HG03432 (cell line): ENCODE results near the gene POU2F1.

ENCODE experiments used
- ATAC-seq: cut with Tn5 transposase; IDR thresholded peaks from one replicate; pipeline ENCODE4 v1.9.1; 2021; ENCODE audit warnings: mild to moderate bottlenecking, moderate library complexity; ENCODE audit not compliant: unreplicated experiment

The POU2F1 gene

DNA sequence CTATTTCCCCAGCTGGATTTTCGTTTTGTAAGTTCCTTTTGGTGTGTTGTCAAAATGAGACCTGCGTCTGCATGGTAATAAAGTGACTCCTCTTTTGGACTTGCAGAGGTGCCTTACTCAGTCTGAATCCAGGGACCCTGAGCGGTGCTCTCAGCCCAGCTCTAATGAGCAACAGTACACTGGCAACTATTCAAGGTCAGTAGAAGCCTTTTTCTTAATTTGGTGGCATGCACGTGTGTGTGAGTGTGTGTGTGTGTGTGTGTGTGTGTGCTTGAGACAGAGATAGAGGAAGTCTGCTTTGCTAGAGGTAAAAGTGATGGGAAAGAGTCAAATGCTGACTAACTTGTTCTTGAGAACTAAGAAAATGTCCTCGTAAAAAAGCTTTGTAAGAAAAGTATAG, 192.2 kb downstream of the POU2F1 start:
- no peak for ATAC-seq

DNA sequence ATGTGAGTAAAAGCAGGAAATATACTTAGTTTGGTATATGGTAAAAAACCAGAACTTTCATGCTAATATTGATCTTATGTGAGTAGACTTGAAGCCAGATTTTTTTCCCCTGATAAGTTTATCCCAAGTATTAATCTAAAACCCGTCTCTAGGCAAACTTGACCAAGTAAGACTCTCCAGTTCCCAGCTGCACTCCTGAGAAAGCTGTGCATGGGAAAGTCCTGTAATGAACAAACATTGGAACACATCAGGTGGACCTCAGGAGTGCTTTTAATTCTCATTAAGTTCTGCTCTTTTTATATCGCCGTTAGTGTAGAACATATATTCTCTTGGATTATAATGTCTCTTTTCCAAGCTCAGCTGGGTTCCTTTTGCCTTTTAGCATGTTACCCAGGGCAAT, 192.6 kb downstream of the POU2F1 start:
- no peak for ATAC-seq

DNA sequence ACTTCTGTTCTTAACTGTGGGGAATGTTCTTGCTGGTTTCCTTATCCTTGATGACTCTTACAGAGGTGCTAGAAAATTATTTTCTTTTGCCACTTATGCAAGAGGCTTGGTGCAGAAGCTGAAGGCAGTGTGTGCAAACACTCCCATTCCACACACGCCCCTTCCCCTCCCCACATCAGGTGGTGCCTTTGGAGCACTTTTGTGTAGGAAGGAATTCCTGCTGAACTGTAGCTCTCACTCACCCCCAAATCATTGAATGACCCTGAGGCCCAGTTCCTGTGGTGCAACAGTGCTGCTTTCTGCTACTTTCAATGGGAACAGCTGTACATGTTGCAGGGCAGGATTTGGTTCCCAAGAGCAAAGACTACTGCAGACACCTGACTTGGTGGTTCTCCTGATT, 195.8 kb downstream of the POU2F1 start:
- ATAC-seq, result no peak

DNA sequence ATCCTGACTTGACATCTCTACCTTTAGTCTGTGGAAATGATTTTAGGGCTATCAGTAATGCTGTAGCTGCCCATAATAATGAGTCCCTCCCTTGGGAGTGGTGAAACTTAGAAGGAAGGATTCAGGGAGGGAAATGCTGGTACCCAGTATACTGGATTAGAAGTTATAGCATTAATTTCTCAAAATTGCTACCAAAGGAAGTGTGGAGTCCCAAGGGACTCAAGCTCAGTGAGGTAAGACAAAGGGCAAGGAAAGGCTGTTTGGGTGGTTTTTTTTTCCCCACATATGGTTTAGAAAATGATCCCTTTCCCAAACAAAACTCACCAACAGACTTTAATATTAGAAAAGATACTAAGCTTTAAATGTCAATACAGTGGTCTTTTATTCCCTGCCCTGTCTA, 197.7 kb downstream of the POU2F1 start:
- ATAC-seq, result no peak

DNA sequence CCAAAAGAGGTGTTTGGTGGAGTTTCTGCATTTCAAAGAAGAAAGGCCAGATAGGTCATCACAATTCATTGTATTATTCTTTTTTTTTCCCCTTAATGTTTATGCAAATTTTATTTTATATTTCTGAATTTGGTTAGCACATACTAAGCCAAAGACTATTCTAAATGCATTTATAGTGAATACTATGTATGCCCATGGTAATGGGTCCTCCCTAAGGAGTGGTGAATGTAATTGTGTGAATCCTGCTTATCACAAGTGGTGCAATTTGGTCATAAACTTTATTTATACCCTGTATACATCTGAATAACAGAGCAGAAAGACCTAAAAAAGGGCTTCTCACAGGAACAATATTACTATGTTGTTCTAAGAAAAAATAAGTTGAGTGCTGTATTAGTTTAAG, 198.6 kb downstream of the POU2F1 start:
- ATAC-seq, result no peak

DNA sequence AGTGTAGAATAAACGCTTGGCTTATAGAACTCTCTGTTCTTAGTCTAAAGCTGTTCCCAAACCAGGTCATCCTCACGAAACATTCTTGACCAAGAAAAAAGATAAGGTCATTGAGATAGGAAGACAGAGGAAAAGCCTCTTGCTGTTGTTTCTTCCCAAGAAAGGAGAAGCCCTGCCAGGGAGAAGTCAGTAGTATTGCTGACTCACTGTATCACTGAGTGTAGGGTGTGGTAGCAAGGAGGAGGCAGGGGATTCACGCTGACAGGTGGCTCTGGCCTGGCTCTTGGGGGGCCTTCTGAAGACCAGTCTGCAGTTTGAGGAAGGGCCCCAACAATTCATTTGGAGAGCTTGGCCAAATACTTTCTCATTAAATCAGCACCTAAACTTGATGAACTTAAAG, 199.8 kb downstream of the POU2F1 start:
- ATAC-seq, result no peak

DNA sequence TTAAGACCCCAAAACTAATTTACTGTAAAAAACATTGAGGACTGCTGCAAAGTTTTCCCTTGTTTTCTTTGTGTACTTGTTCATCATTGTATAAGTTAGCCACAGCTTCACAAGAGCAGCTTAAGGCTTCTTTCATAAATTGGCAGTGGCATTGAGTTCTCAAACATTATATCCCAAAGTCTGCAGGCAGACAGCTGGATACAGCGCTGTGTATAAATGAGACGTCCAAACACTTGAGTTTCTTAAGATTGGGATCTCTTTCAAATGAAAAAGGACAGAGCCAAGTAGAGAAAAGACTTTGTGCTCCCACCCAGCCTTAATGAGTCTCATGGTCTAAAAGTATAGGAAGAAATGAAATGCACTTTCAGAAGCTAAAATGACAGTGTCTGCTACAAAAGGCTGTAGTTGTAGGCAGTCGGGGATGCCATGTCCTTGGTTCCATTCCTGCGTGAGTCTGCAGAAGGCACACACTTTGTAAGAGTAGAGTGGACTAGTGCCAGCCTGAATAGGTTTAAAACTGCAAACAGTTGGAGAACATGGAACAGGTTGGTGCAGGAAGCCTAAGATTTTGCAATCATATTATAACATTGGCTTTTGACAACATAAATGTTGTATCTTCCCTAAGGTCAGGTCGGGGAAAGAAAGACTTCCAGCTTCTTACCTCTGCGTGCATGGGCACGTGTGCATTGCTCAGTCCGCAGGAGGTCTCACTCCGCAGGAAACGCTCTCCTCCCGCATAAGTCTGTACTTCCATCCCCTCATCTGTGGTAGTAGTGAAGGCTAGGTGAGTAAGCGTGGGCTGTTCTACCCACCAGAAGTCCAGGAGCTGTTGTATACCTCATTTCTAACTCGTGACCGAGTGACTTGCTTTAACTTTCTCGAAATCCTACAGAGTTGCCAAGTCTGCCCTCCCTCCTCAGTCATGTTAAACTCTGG, 203.3 kb downstream of the POU2F1 start:
- no peak for ATAC-seq

DNA sequence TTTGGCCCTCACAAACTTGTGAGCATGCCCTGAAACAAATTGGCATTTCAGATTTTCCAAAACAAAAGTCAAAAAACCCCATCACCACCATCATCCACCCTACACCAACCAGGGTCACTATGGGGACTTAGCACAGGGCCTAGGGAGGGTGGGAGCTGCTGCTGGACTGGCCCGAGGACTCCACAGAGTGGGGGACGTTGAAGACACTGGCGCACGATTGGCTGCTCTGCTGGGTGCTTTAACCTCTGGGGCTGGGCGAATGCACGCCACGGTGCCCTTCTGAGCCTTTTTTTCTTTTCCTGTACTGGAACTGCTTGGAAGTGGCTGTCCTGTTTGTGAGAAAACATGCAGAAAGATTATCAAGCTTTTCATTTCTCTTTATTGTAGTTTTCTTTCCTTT, 204.8 kb downstream of the POU2F1 start:
- ATAC-seq, result no peak

DNA sequence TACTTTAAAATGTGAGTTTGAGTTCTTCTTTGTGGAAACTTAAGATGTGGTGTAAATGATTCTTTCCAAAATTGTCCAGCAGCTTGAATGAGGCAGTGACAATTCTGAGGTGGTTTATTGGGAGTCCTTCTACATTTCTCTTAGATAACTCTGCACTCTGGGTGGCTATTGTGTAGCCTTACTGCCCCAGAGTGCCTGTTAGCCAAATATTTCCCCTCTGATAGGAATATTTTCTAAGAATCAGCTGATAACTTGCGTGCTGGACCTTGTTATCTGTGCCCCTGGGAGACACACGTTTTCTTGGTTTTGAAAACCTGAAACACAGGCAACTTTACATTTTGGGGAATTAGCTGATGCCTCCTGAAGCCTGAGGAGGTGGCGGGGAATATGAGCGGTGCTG, 206.0 kb downstream of the POU2F1 start:
- ATAC-seq, result no peak

DNA sequence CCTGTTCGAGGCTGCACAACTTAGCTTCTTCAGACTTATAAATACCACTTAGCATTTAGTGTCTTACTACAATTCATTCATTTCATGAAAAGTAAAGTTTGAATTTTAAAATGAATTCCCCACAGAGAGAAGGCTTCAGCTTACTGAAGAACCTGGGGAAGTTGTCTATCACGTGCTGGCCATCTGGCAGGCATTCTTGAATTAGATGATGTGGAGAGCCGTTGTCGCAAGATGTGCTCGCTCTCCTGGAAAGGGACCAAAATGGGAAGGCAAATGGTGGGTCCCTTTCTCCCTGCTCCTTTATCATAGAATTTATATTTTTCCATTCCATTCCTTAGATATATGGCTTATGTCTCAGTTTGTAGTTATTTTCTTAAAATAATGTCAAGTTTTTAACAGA, 207.2 kb downstream of the POU2F1 start:
- ATAC-seq, result no peak

DNA sequence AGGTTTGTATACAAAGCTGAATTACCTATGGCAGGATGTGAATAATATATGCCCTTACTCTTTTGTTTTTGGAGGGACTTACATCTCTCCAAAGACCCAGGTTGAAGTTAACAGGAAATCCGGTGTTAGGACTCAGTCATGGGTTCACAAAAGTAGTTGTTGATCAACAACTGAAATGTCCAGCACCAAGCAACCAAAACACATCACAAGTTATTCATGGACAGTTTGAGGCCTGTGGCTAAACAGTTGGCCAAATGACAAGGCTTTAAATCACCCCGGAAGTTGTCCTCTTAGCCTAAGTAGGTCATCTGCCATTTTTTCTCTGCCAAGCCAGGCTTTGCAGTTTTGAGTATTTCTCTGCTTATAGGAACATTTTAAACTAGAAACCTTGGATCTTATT, 207.7 kb downstream of the POU2F1 start:
- ATAC-seq, result no peak

DNA sequence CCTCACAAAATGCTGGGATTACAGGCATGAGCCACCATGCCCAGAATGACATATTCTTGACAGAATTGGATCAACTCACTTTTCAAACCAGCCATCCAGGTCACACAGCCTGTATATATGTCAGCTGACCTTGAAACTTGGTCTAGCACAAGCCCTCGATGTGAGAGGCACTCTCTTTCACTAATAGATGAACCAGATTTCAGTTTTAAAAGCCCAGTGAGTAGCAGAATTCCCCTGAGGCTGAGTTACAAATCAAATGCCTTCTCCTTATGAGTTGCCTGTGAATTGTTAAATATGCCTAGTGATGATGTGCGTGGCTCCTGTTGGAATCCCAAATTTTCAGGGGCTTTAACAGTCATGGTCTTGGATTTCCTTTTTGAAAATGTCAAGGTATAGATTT, 208.9 kb downstream of the POU2F1 start:
- ATAC-seq, result peak; percentile 51

DNA sequence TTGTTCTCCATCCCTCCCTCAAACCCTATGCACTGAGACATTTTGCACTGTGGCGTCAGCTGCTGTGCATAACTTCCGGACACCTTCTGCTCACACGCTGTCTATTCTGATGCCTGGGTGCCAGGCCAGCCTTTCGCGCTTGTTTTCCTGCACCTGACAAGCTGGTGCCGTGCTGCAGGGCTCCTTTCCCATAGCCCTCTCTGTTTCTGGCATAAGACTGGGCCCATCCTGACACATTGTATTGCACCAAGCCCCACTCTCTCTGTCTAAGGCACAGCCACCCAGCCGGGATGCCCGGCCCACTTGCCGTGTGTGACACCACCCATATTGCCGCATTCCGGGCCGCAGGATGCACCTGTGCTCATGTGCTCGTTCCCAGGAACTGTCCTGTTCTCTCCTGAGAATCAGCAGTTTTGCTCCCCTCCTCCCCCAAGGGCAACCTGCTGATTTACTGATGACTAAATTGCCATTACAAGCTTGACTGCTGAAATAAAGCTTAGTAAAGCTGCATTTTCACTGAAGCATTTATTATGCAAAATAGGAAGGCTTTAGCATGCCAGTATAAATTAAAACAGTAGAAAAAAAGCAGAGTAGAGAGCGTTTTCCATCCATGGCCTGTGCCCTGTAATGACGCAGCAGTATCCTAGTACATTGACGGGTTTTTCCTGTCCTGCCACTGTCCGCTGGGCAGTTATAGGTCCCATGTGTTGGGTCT, 209.6 kb downstream of the POU2F1 start:
- peak; percentile 38 for ATAC-seq

DNA sequence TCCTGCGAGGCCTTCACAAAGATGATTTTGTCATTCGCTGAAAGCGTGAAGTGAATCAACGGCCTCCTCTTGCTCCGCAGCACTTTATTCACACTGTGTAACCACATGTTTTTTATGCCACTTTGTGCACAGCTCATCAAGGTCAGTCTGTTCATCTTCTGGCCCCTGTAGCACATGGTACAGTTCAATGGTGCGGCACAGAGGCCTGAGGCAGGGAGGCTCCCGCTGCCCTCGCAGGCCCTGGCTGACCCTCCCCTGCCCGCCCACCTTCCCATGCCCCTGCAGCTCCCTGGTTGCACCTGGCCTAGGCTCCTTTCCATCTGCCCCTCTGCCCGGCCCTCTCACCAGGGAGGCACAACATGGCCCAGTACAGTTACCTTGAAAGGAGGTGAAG, 210.2 kb downstream of the POU2F1 start:
- ATAC-seq, result peak; percentile 18

DNA sequence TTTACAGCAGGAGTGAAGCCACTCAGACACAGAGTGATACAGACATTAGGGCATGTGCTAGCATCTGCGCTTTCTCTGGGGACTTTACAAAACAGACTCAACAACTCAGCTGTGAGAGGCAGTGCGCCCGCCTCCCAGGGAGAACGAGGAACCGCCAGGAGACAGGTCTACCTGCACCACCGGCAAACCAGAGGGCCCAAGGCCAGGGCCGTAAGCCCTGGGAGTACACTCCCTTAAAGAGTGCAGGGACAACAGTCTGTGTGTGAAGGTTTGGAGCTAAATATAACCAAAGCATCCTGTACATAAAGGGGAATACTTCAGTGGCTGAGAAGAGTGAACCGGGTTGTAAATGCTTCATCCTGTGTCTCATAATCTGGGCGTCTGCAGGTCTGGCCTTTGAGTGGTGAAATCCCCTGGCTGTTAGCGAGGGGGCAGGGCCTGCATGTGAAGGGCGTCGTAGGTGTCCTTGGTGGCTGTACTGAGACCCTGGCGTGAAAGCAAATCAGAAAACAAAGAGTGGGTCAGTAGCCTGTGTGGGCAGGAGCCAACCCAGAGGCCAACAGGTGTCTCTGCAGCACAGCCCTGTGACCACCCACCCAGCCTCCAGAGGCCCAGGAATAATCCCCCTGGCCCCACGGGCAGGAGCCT, 210.7 kb downstream of the POU2F1 start:
- ATAC-seq, result peak; percentile 47

DNA sequence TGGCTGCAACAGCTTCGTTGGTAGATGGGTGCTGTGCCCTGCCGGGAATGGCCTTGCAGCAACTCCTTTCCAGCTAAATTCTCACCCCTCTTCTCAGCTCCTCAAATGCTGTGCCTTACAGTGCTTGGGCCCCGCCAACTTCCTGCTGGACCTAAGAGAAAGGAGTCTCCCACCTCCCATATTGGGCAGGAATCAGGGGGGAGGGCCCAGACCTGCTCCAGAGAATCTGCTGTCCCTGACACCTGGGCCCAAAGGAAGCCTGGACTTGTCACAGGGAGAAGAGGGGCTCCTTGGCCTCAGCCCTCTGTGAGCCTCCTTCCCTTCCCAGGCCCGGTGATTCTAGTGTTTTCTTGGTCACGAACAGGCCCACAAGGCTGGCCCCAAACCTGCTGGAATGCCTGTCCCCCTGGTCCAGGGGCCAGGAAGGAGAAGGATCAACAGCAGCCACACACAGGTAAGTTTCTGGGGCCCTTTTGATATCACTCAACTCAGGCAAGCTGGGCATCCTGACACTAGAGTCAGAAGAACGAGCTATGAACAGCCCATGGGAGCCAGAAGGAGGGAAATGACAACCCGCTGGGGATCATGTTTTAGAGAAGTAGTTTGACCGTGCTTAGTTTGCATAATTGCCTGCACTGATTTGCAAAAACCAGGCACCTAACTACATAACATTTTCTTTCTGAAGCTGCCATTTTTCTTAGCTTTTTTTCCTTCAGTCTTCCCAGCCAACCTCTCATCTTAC, 211.4 kb downstream of the POU2F1 start:
- ATAC-seq, result no peak

DNA sequence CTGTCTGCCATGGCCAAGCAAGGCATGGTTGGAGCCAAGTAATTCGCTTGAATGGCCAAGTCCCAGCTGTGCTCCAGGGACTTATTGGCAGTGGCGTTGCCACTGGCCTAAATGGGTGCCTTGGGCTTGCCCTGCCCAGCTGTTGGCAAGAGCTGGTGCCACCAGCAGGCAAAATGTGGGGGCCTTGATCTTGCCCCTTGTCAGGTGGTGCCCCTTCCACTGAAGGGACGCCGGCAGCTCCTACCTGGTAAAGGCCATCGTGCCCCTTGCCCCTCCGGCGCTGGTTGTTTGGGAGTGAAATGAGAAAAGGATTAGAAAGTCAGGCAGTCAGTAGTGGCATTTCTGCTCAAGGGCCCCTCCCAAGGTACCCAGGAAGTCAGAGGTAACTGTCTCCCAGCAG, 212.1 kb downstream of the POU2F1 start:
- ATAC-seq, result no peak

DNA sequence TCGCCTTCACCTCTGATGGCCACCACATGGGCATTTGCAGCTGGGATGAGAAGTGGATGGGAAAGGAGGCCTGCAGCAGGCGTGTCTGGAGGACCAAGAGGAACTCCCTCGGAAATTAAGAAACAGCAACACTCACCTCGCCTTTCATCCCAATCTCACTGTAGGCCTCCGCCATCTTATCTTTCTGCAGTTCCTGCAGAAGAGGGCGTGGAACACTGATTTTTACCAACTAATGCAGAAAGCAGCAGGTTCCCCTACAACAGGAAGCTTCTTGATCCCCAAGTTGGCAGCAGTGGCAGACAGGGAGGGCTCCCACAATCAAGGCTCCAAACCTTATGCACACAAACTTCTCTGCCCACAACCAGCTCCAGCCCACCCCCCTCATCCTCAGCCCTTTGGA, 213.2 kb downstream of the POU2F1 start:
- ATAC-seq, result no peak

DNA sequence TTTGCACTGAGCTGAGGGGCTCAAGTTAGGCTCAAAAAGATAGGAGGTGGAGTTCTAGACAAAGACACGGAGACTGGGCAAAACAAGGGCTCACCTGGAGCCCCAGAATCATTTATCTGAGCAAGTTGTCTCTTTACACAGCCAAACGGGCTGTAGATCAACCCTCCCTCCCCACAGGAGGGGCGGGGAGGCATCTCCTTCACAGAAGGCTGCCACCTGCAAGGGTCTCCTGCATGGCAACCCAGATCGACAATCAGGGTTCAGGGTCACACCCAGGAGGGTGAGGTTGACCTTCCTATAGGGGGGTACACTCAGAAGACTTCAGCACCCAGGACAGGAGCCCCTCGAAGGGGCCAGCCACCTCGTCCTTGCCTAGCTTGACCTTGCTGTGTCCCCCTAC, 213.6 kb downstream of the POU2F1 start:
- no peak for ATAC-seq

DNA sequence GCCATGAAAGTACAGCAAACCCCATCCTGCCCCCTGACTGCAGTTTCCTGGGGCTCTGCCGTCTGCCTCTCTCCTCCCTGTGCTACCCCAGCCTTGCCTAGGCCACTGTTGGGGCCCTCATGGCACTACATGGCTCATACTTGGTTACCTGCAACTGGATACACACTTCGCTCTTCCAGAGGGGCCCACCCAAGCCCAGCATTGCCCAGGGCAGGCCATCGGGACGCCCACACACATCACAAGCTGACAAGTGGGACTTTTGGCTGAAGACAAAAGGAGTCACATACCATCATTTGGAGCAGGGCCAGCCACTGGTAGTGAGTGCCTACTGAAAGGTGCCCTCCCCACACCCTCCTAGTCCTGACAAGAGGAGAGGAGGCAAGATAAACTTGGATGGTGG, 214.8 kb downstream of the POU2F1 start:
- ATAC-seq, result no peak
